ENCODE data around the gene GNPTG.

GNPTG gene

GRCh38 chr16:1348926-1349325, 2.8 kb upstream of the GNPTG start:
- DNase-seq, result no peak

GRCh38 chr16:1349351-1349750, 2.4 kb upstream of the GNPTG start:
- DNase-seq, result no peak

DNA sequence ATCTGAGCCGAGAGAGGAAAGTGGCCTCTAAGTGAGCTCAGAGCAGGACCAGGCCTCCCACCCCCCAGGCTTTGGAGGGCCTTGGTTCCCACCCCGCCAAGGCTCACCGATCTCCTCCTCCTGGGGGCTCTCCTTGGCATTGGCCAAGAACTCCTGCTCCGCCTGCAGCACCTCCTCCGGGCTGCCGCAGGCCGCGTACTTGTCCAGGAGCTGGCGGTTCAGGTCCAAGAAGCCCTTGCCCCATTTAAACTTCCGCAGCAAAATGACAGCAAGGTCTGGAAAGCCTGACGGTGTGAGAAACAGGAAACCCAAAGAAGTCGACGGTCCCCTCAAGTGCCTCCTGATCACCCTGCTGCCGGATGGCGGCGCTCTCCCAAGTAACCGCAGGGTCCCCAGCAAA, 1.8 kb upstream of the GNPTG start:
- DNase-seq, result no peak

DNA sequence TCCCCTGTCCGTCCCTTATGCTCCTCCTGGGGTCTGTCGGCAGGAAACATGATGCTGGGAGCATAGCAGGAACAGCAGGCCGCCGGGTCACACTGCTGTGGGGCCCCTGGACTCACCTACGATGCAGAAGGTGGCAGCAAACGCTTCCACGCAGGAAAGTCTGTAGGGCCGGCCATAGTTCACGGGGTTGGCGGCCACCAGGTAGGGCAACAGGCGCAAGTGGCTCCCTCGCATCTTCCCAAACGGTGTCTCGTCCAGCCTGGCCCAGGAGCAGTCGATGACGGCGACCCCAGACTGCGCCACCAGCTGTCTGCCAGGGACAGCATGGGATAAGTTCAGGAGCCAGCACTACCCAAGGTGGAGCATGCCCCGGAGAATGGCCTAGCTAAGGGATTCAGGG, 1.0 kb upstream of the GNPTG start:
- no peak for DNase-seq

DNA sequence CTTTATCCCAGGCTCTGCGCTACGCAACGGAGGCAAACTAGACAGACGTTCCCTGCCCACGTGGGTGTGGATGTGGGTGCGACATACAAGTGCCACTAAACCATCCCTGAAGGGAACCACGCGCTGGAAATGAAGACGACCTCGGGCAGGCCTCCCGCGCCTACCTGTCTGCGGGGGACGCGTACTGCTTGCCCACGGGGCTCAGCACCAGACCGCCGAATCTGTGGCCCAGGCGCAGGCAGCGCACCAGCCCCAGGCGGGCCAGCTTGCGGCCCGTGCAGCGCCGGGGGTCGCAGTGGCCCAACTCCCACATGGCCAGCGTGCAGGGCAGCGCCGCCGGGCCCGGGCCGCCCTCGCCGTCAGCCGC, 533 bp upstream of the GNPTG start:
- no peak for DNase-seq

DNA sequence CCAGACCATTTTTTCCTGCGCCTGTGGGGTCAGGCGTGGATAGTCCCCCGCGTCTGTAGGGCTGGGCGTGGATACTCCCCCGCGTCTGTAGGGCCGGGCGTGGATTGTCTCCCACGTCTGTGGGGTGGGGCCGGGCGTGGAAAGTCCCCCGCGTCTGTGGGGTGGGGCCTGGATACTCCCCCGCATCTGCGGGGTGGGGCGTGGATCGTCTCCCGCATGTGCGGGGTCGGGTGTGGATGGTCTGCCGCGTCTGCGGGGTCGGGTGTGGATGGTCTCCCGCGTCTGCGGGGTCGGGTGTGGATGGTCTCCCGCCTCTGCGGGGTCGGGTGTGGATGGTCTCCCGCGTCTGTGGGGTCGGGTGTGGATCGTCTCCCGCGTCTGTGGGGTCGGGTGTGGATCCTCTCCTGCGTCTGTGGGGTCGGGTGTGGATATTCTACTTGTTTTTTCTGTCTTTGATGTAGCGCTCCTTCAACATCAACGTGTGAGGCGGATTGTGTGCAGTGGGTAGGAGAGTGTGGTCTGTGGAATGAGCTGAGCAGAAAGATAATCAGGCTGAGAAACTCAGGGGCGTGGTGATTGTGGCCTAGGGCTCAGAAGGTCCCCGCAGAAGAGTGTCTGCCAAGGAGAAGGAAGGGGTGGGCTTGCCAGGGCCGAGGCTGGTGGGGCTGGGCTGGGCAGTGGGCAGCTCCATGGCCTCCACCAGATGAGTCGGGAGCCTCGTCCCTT, 3.2 kb downstream of the GNPTG start:
- DNase-seq, result no peak

GRCh38 chr16:1355591-1355990, 3.9 kb downstream of the GNPTG start:
- no peak for DNase-seq

DNA sequence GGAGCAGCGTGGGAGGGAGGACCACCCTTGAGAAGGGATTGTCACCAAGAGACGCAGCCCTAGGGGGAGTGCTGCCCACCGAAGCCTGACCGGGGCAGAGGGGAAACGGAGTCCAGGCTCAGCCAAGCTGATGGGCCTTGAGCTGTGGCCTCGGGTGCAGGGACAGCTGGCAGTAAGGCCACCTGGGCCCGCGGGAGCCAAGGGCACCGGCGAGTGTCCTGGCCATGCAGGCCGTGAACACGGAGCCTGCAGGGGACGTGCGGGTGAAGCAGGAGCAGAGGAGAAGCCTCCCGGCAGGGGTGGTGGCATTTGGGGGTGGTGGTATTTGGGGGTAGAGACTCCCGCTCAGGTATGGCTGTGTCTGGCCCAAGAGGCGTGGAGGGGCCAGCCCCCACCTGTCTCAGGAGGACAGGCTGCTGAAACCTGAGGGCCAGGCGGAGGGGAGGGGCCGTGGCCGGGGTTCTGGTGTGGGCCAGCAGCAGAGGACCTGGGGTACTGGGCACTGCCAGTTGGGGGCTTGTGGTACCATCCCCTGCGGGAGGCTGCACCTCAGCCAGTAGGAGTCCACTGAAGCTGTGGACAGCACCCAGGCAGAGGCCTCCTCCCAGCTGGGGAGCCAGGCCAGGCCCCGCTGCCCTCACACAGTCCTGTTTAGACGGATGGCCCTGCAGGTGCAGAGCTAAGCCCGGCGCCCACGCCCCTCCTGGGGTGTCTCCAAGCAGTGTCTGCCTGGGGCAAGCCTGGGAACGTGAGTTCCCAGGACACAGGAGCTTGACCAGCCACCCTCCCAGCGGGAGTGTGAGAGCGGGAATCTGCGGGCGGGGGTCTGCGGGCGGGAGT, 4.5 kb downstream of the GNPTG start:
- DNase-seq, result no peak

DNA sequence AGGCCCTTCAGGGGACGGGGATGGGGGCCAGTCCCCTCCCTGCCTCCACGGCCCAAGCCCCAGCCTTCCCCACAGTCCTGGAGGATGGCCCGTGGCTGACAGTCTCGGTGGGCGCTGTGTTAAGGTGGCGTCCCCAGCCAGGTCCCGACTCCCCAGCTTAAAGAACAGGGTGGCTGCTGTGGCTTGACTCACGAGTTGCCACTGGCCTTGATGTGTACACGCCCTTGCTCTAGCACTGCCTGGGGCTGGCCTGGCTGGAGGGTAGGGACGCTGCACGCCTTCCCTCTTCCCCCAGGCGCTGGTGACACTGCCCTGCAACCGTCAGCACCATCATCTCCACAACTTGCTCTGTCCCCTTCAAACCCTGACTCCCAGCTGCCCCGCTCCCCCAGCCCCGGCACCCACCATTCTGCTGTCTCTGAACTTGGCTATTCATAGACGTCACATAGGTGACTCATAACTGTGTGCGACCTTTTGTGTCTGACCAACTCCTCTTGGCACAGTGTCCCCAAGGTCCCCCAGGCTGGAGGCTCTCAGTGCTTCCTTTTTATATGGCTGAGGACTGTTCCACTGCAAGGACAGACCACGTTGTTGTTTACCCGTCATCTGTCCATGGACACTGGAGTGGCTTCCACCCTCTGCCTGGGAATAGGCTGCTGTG, 6.3 kb downstream of the GNPTG start:
- DNase-seq, result no peak

DNA sequence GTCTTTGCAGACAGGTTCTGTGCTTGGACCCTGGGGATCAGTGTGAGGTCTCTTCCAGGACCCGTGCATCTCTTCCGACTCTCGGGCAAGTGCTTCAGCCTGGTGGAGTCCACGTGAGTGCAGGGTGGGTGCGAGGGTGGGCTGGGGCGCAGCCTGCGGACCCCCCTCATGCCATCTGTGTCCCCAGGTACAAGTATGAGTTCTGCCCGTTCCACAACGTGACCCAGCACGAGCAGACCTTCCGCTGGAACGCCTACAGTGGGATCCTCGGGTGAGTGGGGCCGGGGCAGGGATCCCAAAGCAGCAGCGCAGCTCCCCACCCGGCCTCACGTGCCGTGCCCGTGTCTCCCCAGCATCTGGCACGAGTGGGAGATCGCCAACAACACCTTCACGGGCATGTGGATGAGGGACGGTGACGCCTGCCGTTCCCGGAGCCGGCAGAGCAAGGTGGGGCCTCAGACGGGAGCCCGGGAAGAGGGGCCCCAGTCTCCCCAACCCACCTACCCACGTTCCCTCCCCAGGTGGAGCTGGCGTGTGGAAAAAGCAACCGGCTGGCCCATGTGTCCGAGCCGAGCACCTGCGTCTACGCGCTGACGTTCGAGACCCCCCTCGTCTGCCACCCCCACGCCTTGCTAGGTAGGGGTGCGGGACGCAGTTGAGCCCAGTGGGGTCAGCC, 10.1 kb downstream of the GNPTG start:
- no peak for DNase-seq

DNA sequence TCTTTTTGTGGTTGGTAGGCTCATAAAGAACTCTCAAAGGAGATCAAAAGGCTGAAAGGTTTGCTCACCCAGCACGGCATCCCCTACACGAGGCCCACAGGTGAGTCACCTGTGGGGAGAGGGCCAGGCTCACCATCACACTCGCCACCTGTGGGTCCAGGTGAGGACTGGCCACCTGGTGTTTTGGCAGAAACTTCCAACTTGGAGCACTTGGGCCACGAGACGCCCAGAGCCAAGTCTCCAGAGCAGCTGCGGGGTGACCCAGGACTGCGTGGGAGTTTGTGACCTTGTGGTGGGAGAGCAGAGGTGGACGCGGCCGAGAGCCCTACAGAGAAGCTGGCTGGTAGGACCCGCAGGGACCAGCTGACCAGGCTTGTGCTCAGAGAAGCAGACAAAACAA, 11.1 kb downstream of the GNPTG start:
- no peak for DNase-seq

- no peak for DNase-seq
Observed at GRCh38 chr16:1363501-1364041, 11.8 kb downstream of the GNPTG start.

- no peak for DNase-seq
Observed at GRCh38 chr16:1364510-1364909, 12.8 kb downstream of the GNPTG start.

GRCh38 chr16:1366060-1366711, 14.5 kb downstream of the GNPTG start:
- DNase-seq, result no peak

GRCh38 chr16:1366712-1367299, 15.1 kb downstream of the GNPTG start:
- no peak for DNase-seq

DNA sequence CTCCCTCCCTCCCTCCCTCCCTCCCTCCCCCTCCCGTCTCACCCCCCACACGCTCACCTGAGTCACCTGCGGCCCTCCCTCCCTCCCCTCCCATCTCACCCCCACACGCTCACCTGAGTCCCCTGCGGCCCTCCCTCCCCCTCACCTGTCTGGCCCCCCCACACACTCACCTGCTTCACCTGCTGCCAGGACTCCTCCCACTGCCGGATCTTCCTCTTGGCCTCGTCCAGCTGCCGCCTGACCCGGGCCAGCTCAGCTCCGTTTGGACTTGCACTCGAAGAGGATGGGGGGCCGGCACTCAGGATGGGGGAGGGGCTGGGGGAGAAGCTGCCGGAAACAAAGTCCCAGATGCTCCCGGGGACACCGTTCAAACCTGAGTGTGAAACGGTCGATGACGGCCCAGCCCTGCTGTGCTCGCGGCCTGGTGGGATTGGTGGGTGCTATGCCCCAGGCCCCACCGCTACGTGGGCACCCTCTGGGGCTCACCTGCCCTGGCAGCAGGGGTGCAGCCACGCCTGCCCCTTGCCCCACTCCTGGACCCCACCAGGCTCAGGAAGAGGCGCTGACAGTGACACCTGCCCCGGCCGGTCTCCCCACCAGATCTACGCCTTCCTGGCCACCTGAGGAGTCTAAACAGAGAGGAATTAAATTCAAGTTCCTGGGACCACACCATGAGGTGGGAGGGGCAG, 15.9 kb downstream of the GNPTG start:
- DNase-seq, result no peak

GRCh38 chr16:1371054-1371978, 19.6 kb downstream of the GNPTG start:
- no peak for DNase-seq

- DNase-seq, result no peak
Observed at GRCh38 chr16:1372292-1372950, 20.7 kb downstream of the GNPTG start.

DNA sequence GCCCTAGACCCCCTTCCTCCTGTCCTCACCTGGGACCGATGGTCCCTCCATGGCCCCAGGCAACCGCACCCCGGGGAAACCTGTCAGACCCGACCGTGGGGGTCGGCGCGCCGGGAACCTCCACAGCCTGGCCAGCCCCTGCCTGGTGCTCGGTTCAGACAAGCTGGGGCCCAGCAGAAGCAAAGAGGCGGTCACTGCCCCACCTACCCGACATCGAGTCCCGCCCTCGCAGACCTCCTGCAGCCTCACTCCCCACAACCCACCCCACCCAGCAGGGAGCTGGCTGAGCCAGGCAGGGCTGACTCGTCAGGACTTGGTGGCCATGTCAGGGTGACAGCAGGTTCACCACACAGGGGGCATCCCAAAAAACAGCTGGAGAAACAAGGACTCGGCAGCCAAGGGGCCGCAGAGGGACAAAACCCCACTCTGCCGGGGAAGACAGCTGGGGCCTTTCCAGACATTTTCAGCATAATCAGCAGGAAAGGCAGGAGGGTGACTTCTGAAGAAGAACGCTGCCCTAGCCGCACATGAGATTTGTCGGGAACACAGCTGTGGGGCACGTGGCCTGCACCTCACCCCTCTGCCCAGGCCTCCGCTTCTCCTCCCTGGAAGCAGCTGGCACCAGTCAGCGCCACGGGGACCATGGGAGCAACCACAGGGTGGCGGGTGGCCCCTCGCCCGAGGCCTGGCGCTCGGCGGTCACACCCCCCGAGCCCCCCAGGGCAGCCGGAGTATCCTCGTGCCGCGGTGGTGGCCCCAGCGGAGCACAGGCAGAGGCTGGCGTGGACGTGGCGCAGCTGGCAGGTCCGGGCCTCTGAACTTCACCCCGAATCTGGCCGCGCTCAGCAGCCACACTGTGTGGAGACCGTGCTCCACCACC, 22.9 kb downstream of the GNPTG start:
- DNase-seq, result no peak

Measured in cerebellar nuclear complex (tissue), 1 donor.